GM20000 (cell line): ENCODE data around the gene APOBEC3G.
"Not testable (repeated sequence)": the region's sequence is repeated elsewhere in the genome, so short reads cannot be mapped to it uniquely, and the experiment has no call there.

Experiments used
- DNase-seq: peaks from one replicate; pipeline ENCODE4 v3.0.0; 2012; ENCODE audit warnings: low spot score
- CTCF ChIP-seq: IDR thresholded peaks from 2 replicates; pipeline ENCODE4 v1.5.1; 2012; ENCODE audit warnings: mild to moderate bottlenecking, control low read depth; ENCODE audit errors: extremely low read depth, missing control alignments

Gene APOBEC3G

GRCh38 chr22:39077026-39077840, at the start of gene APOBEC3G:
APOBEC3G (plus strand) TSS chr22:39077275; CDS start chr22:39077362, 87 bp downstream.
- DNase-seq, result not testable (repeated sequence)

- no peak for TF ChIP-seq CTCF
- DNase-seq, result no peak
Measured at GRCh38 chr22:39027717-39028116, 49.4 kb upstream of the APOBEC3G start.

DNA sequence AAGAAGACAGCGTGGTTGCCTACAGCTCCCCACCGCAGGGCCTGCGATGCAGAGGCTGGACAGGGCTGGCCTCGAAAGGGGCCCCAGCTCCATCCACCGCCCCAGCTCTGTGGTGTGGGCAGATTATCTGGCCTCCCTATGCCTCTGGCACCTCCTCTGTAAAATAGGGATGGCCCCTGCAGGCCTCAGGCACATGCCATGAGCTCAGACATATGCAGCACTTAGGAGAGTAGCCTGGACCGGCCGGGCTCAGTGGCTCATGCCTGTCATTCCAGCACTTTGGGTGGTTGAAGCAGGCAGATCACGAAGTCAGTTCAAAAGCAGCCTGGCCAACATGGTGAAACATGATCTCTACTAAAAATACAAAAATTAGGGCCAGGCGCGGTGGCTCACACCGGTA, 48.8 kb upstream of the APOBEC3G start:
- TF ChIP-seq CTCF, result no peak
- DNase-seq, result no peak

- TF ChIP-seq CTCF, result no peak
- no peak for DNase-seq
Measured at GRCh38 chr22:39029227-39029626, 47.8 kb upstream of the APOBEC3G start.

DNA sequence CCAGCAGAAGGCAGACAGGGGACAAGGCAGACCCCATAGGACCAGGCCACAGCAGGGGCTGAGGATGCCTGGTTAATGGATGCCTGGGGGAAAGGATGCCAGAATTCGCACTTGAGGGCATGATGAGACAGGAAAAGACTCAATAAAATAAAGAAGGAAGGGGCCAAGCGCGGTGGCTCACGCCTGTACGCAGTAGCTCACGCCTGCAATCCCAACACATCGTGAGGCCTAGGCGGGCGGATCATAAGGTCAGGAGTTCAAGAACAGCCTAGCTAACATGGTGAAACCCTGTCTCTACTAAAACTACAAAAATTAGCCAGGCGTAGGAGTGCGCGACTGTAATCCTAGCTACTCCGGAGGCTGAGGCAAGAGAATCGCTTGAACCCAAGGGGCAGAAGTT, 46.4 kb upstream of the APOBEC3G start:
- DNase-seq, result no peak
- no peak for TF ChIP-seq CTCF

DNA sequence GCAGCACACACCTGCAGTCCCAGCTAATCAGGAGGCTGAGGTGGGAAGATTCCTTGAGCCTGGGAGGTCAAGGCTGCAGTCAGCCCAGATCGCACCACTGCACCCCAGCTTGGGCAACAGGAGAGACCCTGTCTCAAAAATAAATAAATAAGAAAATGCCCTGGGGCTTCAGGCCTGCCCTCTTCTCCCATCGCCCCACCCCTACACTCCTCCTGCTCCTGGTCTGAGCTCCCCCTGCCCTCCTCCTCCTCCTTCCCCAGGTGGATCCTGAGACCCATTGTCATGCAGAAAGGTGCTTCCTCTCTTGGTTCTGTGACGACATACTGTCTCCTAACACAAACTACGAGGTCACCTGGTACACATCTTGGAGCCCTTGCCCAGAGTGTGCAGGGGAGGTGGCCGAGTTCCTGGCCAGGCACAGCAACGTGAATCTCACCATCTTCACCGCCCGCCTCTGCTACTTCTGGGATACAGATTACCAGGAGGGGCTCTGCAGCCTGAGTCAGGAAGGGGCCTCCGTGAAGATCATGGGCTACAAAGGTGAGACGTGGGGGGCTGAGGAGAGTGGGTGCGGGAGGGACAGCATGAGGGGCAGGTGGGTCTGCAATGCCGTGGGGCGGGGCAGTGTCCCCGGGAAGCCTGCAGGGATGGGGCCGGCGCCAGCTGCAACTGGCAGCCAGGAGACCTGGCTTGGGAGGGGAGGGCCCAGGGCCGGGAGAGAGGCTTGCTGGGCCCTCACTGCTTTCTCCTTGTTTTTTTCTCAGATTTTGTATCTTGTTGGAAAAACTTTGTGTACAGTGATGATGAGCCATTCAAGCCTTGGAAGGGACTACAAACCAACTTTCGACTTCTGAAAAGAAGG, 45.4 kb upstream of the APOBEC3G start:
- DNase-seq, result not testable (repeated sequence)

GRCh38 chr22:39037071-39037470, 40.0 kb upstream of the APOBEC3G start:
- DNase-seq, result not testable (repeated sequence)

DNA sequence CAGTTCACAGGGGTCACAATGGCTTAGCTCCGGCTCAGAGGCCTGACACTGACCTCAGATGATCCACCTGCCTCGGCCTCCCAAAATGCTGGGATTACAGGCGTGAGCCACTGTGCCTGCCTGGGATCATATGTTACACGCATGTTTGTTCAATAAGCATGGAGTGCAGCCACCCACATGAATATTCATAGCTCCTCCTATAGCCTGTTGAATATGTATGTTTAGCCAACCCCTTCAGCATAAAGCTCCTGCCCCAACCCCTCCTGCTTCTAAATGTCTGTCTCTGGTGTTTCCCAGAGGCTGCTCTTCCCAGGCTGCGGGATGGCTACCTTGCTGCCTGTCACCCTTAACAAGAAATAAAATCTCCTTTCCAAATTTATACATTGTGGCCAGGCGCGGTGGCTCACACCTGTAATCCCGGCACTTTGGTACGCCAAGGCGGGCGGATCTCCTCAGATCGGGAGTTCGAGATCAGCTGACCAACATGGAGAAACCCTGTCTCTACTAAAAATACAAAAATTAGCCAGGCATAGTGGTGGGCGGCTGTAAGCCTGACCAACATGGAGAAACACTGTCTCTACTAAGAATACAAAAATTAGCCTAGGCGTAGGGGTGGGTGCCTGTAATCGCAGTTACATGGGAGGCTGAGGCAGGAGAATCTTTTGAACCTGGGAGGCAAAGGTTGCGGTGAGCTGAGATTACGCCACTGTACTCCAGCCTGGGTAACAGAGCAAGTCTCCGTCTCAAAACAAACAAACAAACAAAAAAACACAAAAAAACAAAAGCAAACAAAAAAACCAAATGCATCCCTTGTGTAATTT, 37.6 kb upstream of the APOBEC3G start:
- DNase-seq, result no peak
- no peak for TF ChIP-seq CTCF

DNA sequence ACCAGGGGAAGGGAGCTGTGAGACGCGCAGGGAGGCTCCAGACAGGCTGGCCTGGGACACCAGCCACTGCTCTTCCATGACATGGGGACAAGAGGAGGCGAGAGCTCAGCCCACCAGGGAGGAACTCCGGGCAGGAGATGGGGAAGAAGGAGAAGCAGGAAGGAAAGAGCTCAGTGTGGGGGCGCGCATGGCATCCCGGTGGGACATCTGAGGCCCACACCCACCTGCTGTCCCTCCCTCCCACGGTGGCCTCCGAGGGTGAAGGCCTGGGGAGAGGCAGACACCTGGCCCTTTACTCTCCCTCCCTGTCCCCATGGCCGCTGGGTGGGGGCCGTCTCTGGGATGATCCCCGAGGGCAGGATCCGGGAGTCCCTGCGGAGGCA, 36.9 kb upstream of the APOBEC3G start:
- DNase-seq, result not testable (repeated sequence)

- DNase-seq, result not testable (repeated sequence)
Measured at GRCh38 chr22:39040538-39041296, 36.4 kb upstream of the APOBEC3G start, which contains the start of gene APOBEC3F. APOBEC3F (plus strand) TSS chr22:39040864; CDS start chr22:39040961, 97 bp downstream.
